Activated CD8-positive, alpha-beta memory T cell treated with anti-CD3 and anti-CD28 coated beads, Interleukin-2, amount 50 U/mL, for 24 hours (primary cell): ENCODE data around the gene USP43.
"Not testable (repeated sequence)": the region's sequence is repeated elsewhere in the genome, so short reads cannot be mapped to it uniquely, and the experiment has no call there.

Experiments
- DNase-seq: peaks from one replicate; pipeline ENCODE4 v3.0.0-alpha.2; 2020; ENCODE audit errors: extremely low read depth

The USP43 gene, protein sequence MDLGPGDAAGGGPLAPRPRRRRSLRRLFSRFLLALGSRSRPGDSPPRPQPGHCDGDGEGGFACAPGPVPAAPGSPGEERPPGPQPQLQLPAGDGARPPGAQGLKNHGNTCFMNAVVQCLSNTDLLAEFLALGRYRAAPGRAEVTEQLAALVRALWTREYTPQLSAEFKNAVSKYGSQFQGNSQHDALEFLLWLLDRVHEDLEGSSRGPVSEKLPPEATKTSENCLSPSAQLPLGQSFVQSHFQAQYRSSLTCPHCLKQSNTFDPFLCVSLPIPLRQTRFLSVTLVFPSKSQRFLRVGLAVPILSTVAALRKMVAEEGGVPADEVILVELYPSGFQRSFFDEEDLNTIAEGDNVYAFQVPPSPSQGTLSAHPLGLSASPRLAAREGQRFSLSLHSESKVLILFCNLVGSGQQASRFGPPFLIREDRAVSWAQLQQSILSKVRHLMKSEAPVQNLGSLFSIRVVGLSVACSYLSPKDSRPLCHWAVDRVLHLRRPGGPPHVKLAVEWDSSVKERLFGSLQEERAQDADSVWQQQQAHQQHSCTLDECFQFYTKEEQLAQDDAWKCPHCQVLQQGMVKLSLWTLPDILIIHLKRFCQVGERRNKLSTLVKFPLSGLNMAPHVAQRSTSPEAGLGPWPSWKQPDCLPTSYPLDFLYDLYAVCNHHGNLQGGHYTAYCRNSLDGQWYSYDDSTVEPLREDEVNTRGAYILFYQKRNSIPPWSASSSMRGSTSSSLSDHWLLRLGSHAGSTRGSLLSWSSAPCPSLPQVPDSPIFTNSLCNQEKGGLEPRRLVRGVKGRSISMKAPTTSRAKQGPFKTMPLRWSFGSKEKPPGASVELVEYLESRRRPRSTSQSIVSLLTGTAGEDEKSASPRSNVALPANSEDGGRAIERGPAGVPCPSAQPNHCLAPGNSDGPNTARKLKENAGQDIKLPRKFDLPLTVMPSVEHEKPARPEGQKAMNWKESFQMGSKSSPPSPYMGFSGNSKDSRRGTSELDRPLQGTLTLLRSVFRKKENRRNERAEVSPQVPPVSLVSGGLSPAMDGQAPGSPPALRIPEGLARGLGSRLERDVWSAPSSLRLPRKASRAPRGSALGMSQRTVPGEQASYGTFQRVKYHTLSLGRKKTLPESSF

DNA sequence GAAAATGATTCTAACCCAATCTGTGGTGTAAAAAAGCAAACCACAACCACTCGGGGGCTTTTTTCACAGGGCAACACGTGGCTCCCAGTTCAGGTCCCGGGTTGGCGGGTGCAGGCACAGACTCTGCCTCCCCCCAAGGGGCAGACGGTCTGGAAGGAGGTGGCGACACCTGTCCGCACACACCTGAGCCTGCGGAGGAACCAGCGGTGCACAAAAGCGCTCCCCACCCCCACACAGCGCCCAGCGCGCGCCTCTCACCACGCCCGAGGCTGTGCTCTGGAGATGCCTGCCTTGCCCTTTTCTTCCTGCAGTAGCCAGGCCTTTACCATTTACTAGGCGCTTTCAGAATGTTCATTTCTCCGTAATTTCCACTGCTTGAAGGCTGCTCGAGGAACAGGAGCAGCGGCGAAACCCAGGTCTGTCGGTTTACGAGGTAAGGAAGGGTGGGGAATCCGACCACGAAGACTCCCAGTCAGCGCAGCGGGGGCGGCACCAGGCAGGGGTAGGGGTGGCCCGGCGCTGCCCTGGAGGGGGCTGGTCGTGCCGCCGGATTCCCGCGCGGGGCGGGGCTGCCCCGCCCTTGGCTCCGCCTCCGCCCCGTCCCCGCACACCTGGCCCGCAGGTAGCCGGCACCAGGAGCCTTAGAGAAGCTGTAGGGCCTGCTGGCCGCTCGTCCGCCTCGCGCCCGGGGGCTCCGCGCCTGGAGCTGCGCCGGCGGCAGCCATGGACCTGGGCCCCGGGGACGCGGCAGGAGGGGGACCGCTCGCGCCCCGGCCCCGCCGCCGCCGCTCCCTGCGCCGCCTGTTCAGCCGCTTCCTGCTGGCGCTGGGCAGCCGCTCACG is at the start of gene USP43:
TSS of gene USP43 (plus strand) at position 608 of the 842 bp plus-strand sequence. CDS start at position 724, 116 bp downstream.
- DNase-seq = no peak

- DNase-seq = not testable (repeated sequence)
These were observed 47.7 kb upstream of the USP43 start for GRCh38 chr17:9597638-9598037.

GRCh38 chr17:9598661-9599060 is 46.7 kb upstream of the USP43 start:
- DNase-seq = no peak

DNA sequence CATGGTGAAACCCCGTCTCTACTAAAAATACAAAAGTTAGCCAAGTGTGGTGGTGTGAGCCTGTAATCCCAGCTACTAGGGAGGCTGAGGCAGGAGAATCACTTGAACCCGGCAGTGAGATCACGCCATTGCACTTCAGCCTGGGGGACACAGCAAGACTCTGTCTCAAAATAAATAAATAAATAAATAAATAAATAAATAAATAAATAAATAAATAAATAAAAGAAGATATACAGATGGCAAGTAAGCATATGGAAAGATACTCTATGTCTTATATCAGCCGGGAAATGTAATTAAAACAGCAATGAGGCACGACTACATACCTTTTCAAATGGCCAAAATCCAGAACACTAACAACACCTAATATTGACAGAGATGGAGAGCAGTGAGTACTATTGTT is 40.7 kb upstream of the USP43 start:
- not testable (repeated sequence) for DNase-seq

DNA sequence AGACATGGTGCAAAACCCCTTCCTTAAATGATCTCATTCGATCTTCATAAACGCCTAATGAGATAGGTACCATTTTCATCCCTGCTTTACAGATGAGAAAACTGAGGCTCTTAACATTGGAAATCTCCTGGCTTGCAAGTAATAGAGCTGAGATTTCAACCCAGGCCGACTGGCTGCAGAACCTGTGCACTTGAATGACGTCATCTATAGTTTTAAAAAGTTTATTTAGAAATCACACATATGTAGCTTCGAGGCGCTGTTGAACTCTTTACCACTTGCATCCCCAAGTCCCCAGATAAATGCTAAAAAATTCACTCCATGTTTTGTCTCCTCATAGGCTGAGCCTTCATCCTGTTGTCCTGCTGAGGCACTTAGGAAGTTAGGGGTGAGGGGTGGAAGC is 38.9 kb upstream of the USP43 start:
- DNase-seq = no peak

GRCh38 chr17:9607058-9607457 is 38.3 kb upstream of the USP43 start:
- not testable (repeated sequence) for DNase-seq

DNA sequence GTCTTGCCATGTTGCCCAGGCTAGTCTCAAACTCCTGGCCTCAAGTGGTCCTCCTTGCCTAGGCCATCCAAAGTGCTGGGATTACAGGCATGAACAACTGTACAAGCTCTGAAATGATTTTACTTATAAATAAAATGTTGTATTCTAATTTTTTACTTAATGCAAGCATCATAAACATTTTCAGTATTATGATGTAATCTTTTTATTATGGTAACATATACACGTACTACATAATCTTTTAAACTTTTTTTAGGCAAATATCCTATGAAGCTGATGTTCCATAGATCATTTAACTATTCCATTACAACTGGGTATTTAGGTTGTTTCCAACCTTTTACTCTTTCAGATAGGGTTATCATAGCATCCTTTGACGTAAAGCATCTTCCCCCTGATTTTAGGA is 33.8 kb upstream of the USP43 start:
- DNase-seq = no peak

GRCh38 chr17:9612006-9612405 is 33.3 kb upstream of the USP43 start:
- no peak for DNase-seq

DNA sequence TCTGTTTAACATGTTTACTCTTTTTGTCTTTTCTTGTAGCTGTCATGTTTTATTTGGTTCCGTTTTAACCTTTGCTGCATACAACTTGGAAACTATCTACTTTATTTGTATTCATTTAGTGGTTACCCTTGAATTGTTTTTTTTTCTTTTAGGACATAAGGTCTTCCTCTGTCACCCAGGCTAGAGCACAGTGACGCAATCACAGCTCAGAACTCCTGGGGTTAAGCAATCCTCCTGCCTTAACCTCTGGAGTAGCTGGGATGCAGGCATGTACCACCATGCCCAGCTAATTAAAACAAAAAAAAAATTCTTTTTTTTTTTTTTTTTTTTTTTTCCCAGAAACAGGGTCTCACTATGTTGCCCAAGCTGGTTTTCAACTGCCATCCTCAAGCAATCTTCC is 29.8 kb upstream of the USP43 start:
- DNase-seq = no peak

GRCh38 chr17:9622961-9623360 is 22.4 kb upstream of the USP43 start:
- no peak for DNase-seq

DNA sequence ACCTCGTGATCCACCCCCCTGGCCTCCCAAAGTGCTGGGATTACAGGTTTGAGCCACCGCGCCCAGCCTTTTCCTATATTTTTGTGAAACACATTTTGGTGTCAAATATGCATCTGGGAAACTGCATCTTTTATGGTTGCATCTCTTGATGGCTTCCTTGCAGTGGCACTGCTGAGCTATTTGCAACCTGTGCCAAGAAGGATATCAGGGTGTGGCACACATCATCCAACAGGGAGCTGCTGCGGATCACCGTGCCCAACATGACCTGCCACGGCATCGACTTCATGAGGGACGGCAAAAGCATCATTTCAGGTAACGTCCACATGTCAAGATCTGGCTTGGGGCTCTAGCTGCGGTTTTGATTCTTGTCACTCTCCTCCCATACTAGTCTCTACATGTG is 16.8 kb upstream of the USP43 start:
- no peak for DNase-seq

DNA sequence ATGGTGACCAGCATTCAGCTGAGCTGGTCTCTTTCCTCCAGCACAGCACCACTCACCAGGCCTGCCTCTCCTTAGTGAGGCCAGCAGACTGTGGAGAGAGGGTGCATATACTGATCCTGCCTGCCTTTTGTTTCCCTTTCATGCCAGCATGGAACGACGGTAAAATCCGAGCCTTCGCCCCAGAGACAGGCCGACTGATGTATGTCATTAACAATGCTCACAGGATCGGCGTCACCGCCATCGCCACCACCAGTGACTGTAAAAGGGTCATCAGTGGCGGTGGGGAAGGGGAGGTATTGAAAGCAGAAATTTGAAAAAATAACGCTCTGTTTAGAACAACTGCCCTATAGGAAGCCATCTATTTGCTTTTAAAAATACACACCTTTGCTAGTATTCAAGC is 12.6 kb upstream of the USP43 start:
- no peak for DNase-seq

- DNase-seq = no peak
These were observed 10.0 kb upstream of the USP43 start for GRCh38 chr17:9635340-9635739.

GRCh38 chr17:9636501-9636900 is 8.8 kb upstream of the USP43 start:
- no peak for DNase-seq

DNA sequence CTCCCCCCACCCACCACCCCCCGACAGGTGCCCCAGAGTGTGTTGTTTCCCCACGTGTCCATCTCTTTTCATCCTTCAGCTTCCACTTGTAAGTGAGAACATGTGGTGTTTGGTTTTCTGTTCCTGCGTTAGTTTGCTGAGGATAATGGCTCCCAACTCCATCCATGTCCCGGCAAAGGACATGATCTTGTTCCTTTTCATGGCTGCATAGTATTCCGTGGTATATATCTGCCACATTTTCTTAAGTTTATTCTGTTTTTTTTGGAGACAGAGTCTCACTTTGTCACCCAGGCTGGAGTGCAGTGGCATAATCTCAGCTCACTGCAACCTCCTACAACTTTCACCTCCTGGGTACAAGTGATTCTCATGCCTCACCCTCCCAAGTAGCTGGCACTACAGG is 4.9 kb upstream of the USP43 start:
- not testable (repeated sequence) for DNase-seq

DNA sequence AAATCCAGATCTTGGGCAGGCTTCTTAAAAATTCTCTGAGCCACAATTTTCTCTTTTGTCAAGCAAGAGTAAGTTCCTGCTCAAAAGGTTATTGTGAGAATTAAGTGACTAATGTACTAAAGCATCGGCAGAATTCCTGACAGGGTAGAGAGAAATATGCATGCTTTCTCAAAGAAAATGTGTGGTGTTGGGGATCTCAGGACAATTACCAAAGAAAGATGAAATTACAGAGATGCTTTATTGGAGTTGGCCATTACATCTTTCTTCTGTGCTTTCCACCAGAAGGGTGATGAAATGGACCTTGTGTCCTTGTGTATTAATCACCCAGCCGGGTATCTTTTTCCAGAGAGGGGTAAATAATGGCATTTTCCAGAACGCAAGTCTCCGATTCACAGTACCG is 1.7 kb upstream of the USP43 start:
- no peak for DNase-seq

DNA sequence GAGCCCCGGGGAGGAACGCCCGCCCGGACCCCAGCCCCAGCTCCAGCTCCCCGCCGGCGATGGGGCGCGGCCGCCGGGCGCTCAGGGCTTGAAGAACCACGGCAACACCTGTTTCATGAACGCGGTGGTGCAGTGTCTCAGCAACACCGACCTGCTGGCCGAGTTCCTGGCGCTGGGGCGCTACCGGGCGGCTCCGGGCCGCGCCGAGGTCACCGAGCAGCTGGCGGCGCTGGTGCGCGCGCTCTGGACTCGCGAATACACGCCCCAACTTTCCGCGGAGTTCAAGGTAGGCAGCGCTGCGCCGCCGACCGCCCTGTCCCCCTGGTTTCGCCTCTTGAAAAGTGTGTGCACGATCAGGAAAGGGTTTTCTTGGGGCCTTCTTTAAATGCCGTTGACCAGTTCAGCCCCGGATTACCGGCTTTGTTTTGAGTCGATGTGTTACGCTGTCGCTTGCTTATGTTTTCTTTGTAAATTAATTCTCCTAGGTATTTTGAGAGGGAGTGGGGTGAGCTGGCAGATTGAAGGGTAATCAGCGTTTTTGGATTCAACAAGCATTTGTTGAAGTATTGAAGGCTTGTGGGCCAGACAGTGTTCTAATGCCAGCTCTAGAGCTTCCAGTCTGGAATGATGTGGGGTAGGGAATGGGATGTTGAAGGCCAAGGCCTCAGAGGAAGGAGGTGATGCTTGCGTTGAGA is 681 bp downstream of the USP43 start:
- no peak for DNase-seq

DNA sequence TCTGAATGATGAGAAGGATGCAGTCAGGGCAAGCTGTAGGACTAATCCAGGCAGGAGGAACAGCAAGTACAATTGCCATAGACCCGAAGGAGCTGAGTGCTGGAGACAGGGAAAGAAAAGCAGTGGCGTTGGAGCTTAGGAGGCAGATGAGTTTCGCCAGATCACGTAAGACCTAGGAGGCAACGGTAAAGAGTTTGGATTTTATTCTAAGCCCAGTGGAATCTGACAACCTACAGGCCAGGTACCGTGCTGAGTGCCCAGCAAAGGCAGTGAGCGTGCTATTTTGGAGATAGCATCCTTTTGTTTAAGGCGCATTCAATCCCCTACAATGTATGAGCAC is 1.2 kb downstream of the USP43 start:
- DNase-seq = no peak

- DNase-seq = no peak
These were observed 1.7 kb downstream of the USP43 start for GRCh38 chr17:9647014-9647413.

GRCh38 chr17:9648521-9649110 is 3.3 kb downstream of the USP43 start:
- DNase-seq = no peak
